Activated T-helper 17 cell treated with anti-CD3 and anti-CD28 coated beads, Interleukin-2, amount 50 U/mL, for 72 hours (primary cell): ENCODE results near the gene PLCD4. TPM values are rescaled to one million over a fixed set of nuclear protein-coding genes. Genes with fewer than 3 reads are reported as not detected.

ENCODE experiments used
- ATAC-seq: fragments of 150-1000 bp; cut with Tn5 transposase; replicated peaks from 2 replicates; pipeline ENCODE4 v1.10.0; 2021; ENCODE audit warnings: mild to moderate bottlenecking, moderate library complexity
- H3K27ac Mint-ChIP-seq: one replicate; pipeline ENCODE4 v1.8.0; 2022; ENCODE audit warnings: mixed read lengths
- H3K27me3 Mint-ChIP-seq: one replicate; pipeline ENCODE4 v1.8.0; 2022; ENCODE audit warnings: mixed read lengths
- H3K36me3 Mint-ChIP-seq: one replicate; pipeline ENCODE4 v1.8.0; 2022; ENCODE audit warnings: low read depth, mild to moderate bottlenecking, mixed read lengths
- H3K4me1 Mint-ChIP-seq: one replicate; pipeline ENCODE4 v1.8.0; 2022; ENCODE audit warnings: mixed read lengths
- H3K4me3 Mint-ChIP-seq: one replicate; pipeline ENCODE4 v1.8.0; 2022; ENCODE audit warnings: mild to moderate bottlenecking, mixed read lengths
- H3K9me3 Mint-ChIP-seq: one replicate; pipeline ENCODE4 v1.8.0; 2022; ENCODE audit warnings: mixed read lengths
- total RNA-seq, 2 donors: library from RNA; stranded (reverse); gene quantifications; one replicate each; pipeline ENCODE4 v1.2.3, GENCODE V29; 2022

PLCD4 gene
- under 1 TPM; 0.37 to 0.52 TPM for total RNA-seq

DNA sequence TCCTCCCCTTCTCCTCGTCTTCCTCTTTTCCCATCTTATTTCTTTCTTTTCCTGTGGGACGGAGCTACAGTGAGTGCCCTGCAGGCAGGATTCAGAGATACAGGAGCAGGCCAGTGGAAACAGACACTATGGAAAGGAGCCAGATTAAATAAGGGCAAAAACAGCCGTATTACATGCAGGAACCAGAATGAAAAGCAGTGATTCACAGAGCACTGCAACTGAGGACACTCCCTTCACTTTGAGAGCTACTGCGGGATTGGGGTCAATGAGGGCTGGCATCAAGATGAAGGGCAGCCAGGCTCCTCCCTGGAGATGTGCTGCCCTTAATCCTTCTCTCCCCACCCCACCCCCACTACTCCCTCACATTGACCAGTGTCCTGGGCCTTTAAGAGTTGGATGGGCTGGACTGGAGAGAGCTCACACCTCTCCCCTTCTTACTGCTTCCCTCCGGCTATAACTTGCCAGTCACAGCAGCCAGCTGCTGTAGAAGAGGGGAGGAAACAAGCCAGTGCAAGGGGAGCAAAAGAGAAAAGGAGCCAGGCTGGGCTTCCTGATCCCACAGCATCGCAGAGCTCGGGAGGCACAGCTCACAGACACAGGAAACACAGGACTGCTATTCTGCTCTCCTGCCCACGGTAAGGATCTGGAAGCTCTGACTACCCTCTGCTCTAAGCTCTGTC, at the start of gene PLCD4:
PLCD4 (plus strand) TSS at position 464 of the 680 bp plus-strand sequence. CDS start 7,841 bp downstream, outside the sequence.
- no peak within 1 kb of the TSS for H3K4me3 Mint-ChIP-seq
- H3K27ac Mint-ChIP-seq = no peak within 1 kb of the TSS
- no peaks in the 10 kb centered on the region for H3K36me3 Mint-ChIP-seq
- no peak for ATAC-seq
- no peaks in the 10 kb centered on the region for H3K4me1 Mint-ChIP-seq
- H3K9me3 Mint-ChIP-seq = no peaks in the 10 kb centered on the region
- peaks cover 19% of the 10 kb centered on the region for H3K27me3 Mint-ChIP-seq

DNA sequence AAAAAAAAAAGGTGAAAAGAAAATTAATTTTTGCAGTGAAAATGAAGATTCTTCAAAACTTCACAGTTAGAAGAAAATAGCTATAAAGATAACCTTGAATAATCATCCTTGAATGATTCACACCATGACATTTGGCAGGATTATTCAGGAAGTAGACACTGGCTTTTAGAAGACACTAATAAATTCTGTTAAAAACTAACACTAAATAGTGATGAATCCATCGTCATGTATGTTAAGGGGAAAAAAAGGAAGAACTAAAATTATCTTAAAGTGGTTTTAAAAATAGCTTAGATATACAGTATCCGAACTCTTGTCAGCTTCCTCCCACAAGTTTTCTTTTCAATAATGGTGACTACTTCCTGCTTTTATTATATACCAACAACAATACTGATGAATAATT, 49.8 kb upstream of the PLCD4 start:
- Mint-ChIP-seq H3K36me3 (peaks cover 100% of the 10 kb centered on the region), H3K4me3 (no peak overlapping the region), H3K9me3 (no peaks in the 10 kb centered on the region), H3K27ac (no peak overlapping the region), H3K4me1 (peaks cover 18% of the 10 kb centered on the region), H3K27me3 (no peaks in the 10 kb centered on the region)
- ATAC-seq = no peak

DNA sequence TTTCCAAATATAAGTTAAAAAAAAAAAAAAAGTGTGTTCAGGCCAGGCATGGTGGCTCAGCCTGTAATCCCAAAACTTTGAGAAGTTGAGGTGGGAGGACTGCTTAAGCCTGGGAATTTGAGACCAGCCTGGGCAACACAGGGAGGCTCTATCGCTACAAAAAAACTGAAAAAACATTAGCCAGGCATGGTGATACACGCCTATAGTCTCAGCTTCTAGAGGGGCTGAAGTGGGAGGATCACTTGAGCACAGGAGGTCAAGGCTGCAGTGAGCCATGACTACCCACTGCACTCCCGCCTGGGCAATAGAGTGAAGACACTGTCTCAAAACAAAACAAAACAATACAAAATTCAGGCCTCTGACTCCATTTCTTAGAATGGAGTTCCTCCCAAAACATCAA, 48.7 kb upstream of the PLCD4 start:
- peaks cover 100% of the 10 kb centered on the region for H3K36me3 Mint-ChIP-seq
- H3K4me3 Mint-ChIP-seq = no peak overlapping the region

DNA sequence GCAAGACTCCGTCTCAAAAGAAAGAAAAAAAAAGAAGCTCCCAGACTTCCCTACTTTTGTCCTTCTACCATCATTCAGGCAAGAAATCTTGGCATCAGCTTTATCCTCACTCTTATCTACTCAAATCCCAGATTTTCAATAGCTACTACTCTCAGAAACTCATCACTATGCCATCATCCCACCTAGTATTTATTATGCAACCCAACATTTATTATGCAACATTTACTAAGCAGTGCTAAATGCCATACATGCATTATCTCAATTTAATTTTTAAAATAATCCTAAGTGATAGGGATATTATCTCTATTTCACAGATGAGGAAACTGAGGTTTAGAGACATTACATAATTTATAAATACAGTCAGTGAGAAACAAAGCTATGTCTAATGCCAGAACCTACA, 43.6 kb upstream of the PLCD4 start:
- Mint-ChIP-seq H3K9me3 (no peaks in the 10 kb centered on the region), H3K4me1 (peaks cover 27% of the 10 kb centered on the region), H3K27ac (no peak overlapping the region), H3K27me3 (no peaks in the 10 kb centered on the region), H3K4me3 (no peak overlapping the region), H3K36me3 (peaks cover 100% of the 10 kb centered on the region)
- ATAC-seq = no peak

More for the DNA sequence above, 48.7 kb upstream of the PLCD4 start:
- Mint-ChIP-seq H3K9me3 (no peaks in the 10 kb centered on the region), H3K4me1 (peaks cover 18% of the 10 kb centered on the region), H3K27ac (no peak overlapping the region), H3K27me3 (no peaks in the 10 kb centered on the region)
- ATAC-seq = no peak

DNA sequence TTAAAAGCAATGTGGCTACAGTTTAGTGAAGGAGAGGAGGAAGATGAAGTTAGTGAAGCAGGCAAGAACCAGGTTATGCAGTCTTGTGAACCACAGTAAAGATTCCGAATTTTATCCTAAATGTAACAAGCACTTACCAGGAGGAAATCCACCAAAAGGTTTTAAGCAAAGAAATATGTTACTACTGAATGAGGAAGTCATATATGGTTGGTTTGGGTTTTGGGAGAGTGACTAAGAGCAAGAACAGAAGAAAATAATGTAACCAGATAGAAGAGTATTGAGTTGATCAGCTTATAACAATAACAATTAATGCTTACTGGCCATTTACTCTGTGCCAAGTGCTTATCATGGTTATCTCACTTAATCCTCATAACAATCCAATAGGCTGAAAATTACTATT, 41.4 kb upstream of the PLCD4 start:
- Mint-ChIP-seq H3K27me3 (no peaks in the 10 kb centered on the region), H3K36me3 (peaks cover 100% of the 10 kb centered on the region), H3K4me1 (peaks cover 42% of the 10 kb centered on the region), H3K9me3 (no peaks in the 10 kb centered on the region), H3K27ac (peak overlapping the region; percentile 89), H3K4me3 (peak overlapping the region; percentile 91)
- ATAC-seq = no peak

DNA sequence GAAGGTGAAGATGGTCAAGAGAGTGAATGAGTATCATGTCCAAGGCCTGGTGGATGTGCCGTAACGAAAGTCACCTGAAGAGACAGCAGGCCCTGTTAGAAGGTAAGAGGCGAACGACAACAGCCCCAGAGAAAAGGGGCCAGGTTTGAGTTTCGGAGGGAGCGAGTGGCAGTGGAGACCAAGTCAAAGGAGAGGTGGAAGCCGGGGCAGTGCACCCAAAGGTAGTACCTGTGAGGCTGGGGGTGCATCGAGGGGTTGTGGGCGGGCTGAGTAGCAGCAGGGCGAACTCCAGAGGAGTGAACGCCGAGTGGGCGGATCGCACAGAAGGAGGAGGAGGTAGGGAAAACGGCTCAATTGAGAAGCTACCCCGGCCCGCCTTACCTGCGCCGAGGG, 39.9 kb upstream of the PLCD4 start:
- H3K27ac Mint-ChIP-seq = peak overlapping the region; percentile 89
- no peaks in the 10 kb centered on the region for H3K9me3 Mint-ChIP-seq
- H3K27me3 Mint-ChIP-seq = no peaks in the 10 kb centered on the region
- H3K4me3 Mint-ChIP-seq = peak overlapping the region; percentile 91
- H3K36me3 Mint-ChIP-seq = peaks cover 100% of the 10 kb centered on the region
- H3K4me1 Mint-ChIP-seq = peaks cover 42% of the 10 kb centered on the region
- ATAC-seq = peak; percentile 52

DNA sequence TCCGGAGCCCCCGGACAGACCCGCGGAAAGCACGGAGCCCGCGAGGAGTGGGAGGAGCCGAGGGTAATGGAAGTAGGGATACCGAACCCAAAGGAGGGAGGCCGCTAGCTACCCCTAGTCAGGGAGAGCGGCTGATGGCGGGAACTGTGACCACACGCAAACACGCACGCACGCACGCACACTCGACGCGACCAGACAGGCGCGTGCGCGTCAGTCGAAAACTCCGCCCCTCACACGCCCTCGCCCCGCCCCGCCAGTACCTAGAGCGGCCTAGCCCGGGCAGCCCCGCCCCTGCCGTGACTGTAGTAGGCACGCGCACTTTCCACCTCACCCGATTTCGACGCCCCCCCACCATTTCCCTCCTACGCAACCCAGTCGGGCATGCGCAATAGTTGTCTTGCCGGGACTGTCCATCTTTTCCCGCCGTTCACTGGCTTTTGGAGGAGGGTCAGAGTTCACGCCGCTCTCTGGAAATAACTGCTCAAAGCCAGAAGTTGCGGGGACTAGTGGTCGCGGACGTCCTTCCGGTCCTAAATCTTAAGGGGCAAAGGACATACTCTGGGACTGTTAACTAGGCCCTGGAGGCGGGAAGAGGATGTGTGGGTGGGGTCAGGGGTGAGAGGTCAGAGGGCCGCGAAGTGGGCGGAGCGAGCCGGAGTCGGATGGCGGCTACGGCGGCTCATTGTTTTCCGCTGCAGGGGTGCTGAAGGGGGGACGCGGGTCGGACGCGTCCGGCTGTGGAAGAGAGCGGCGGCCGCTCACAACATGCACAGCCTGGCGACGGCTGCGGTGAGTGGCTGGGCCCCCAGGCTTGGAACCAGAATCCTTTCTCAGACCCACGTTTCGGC, 39.3 kb upstream of the PLCD4 start, which contains the start of the genes CNOT9 and USP37:
CNOT9 (plus strand) TSS at position 650 of the 848 bp plus-strand sequence; CDS start at position 766, 116 bp downstream.
USP37 (minus strand) TSS at position 162 of the 848 bp plus-strand sequence. CDS start 9,698 bp downstream, outside the sequence.
- H3K4me1 Mint-ChIP-seq = peaks cover 42% of the 10 kb centered on the region
- no peaks in the 10 kb centered on the region for H3K9me3 Mint-ChIP-seq
- ATAC-seq = peak; percentile 87
- peak within 1 kb of the TSS; percentile 91 for H3K4me3 Mint-ChIP-seq
- peaks cover 100% of the 10 kb centered on the region for H3K36me3 Mint-ChIP-seq
- no peaks in the 10 kb centered on the region for H3K27me3 Mint-ChIP-seq
- H3K27ac Mint-ChIP-seq = peak within 1 kb of the TSS; percentile 89

DNA sequence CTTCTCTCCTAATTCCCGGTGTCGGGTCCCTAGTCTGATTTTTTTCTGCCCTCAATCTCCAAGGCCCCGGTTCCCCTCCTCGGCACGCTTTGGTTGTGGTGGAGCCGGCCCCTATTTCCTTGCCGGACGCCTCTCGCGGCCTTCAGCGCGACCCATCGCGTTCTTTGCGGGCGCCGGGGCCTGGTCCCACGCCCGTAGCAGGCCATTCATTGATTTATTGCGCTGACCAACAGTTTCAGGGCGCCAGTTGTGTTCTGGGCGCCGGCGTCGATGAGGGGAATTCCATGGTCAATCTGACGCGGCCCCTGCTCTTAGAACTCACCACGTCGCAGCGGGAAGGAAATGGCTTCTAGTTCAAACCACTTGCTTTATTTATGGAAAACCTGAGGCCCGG, 38.7 kb upstream of the PLCD4 start:
- Mint-ChIP-seq H3K36me3 (peaks cover 100% of the 10 kb centered on the region), H3K27me3 (no peaks in the 10 kb centered on the region), H3K4me1 (peaks cover 36% of the 10 kb centered on the region), H3K4me3 (peak overlapping the region; percentile 91), H3K27ac (peak overlapping the region; percentile 89), H3K9me3 (no peaks in the 10 kb centered on the region)
- peak; percentile 54 for ATAC-seq

DNA sequence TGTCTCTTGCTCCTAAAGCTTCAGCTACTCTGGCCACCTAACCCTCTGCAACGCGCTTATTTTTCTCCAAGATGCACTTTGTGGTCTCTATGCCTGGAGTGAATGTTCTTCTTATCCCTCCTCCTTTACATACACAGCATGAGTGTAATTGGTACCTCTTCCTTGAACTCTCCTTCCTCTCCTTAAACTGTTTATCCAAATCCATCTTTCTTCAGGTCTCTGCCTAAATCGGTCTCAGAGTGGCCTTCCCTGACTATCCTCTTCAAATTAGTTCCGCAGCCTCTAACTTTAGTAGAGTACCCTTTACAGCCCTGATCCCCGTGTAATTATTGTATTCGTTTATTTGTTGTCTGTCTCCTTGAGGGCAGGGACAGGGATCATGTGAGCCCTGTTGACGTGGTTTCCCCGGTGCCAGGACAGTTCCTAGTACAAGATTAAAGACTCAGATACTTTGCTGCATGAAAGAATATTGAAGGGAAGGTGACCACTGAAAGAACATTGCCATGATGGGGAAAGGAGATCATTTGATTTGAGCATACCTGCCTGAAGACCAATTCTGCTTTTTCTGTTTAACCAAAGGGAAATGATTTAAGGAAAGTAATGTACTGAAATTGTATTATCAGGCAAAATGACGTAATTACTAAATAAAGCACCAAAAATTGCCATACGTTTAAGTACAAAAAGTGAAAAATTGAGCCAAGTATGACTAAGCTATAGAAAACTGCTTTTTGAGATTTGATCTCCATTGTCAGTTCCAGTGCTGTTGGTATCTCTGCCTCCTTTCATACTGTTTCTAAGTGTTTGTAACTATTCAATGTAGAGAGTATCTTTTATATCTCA, 37.8 kb upstream of the PLCD4 start:
- Mint-ChIP-seq H3K4me3 (peak overlapping the region; percentile 91), H3K36me3 (peaks cover 100% of the 10 kb centered on the region), H3K27ac (peak overlapping the region; percentile 89), H3K4me1 (peaks cover 30% of the 10 kb centered on the region), H3K27me3 (no peaks in the 10 kb centered on the region), H3K9me3 (no peaks in the 10 kb centered on the region)
- ATAC-seq = no peak

DNA sequence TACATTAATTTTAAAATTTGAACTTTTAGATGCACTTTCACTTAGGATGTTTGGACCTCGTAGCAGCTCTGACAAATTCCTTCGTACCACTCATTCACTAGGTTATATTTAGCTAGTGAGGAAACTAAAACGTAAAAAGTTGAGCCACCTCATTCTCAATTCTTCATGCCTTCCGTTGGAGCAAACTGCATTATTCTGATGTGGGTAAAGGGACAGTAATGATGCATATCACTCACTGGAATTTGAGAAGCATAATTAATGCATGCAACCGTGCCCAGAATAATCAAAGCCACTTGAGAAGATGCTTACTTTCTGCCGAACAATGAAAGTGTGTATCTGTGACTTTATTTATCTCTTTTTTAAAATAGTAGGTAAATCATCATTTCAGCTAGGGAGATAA, 36.8 kb upstream of the PLCD4 start:
- H3K27ac Mint-ChIP-seq = peak overlapping the region; percentile 89
- peaks cover 30% of the 10 kb centered on the region for H3K4me1 Mint-ChIP-seq
- no peak for ATAC-seq
- no peaks in the 10 kb centered on the region for H3K9me3 Mint-ChIP-seq
- H3K27me3 Mint-ChIP-seq = no peaks in the 10 kb centered on the region
- H3K36me3 Mint-ChIP-seq = peaks cover 100% of the 10 kb centered on the region
- peak overlapping the region; percentile 91 for H3K4me3 Mint-ChIP-seq

DNA sequence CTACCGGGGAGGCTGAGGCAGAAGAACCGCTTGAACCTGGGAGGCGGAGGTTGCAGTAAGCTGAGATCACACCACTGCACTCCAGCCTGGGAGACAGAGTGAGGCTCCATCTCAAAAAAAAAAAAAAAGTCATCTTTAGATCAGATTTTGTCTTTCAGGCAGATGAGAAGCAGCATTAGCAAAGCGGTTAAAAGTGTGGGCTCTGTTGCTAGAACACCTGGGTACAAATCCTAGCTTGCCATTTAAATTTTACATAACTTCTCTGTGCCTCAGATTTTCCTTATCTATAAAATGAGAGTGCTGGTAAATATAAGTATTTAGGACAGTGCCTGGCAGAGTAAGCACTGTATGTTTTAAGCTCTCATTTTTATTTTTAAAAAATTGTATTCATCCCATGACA, 30.8 kb upstream of the PLCD4 start:
- no peak overlapping the region for H3K27ac Mint-ChIP-seq
- no peaks in the 10 kb centered on the region for H3K27me3 Mint-ChIP-seq
- H3K4me1 Mint-ChIP-seq = peaks cover 9% of the 10 kb centered on the region
- H3K36me3 Mint-ChIP-seq = peaks cover 91% of the 10 kb centered on the region
- ATAC-seq = no peak
- H3K9me3 Mint-ChIP-seq = no peaks in the 10 kb centered on the region
- no peak overlapping the region for H3K4me3 Mint-ChIP-seq

DNA sequence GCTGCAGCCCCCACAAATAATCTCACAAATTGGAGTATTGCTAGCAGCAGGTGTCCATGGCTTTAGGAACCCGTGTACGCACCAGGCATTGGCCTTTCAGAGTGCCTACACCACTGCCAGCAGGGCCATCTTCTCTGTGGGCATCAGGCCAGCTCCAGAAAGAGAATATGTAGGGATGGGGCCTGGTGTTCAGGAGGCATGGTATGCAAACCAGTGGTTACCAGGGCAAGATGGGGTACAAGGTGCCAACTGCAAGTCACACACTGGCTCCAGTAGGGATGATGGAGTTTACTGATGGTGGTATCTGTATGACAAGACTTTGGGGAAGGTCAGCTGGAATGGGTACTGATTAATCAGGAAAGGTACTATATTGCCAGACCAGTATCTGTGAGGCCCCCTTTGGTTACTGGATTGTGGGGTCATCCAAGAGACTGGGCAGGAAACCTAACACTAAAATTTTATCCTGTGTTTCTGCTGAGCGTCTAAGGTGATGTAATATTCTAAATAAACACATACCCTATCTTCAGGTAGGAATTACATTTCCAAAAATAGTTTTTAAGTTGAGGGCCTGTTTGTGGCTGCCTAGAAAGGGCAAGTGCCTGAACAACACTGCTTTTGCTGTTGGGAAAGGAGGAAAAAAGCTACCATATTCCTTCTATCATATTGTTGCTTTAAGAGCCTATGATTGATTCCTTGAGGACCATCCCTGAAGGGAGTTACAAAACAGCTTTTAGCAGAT, 30.0 kb upstream of the PLCD4 start:
- Mint-ChIP-seq H3K27ac (peak overlapping the region; percentile 29), H3K9me3 (no peaks in the 10 kb centered on the region), H3K4me1 (peaks cover 9% of the 10 kb centered on the region)

DNA sequence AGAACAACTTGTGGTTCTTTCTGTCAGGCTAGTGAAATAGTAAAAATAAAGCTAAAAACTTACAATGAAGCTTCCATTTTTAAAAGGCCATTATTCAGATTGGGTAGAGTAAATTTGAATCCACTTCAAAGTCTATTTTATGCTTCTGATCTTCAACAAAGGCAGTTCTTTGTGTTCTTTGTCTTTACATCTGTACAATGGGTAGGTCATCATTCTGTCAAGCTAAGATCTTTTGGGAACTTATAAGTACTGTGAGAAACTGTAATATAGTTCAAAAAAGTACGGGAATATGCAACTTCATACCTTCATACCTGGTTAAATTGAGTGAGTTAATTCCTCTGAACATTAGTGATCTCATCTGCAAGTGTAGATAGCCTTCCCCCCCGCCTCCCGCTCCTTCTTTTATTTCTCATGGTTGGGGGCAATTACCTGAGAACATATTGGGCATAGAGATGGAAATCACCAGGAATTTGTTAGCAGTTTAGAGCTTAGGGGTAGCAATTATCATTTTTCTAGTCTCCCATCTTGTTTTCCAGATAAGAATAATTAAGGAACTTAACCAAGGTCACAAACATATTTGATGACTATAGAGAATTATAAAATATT, 29.3 kb upstream of the PLCD4 start:
- no peak for ATAC-seq
- H3K4me1 Mint-ChIP-seq = peaks cover 9% of the 10 kb centered on the region
- no peak overlapping the region for H3K4me3 Mint-ChIP-seq
- H3K27me3 Mint-ChIP-seq = no peaks in the 10 kb centered on the region
- H3K27ac Mint-ChIP-seq = peak overlapping the region; percentile 29
- H3K9me3 Mint-ChIP-seq = no peaks in the 10 kb centered on the region
- H3K36me3 Mint-ChIP-seq = peaks cover 91% of the 10 kb centered on the region

More for the DNA sequence above, 30.0 kb upstream of the PLCD4 start:
- Mint-ChIP-seq H3K36me3 (peaks cover 91% of the 10 kb centered on the region), H3K4me3 (no peak overlapping the region), H3K27me3 (no peaks in the 10 kb centered on the region)
- ATAC-seq = no peak
